ENCODE data around the gene RAET1G. TPM values are rescaled to one million over a fixed set of nuclear protein-coding genes. Genes with fewer than 3 reads are reported as not detected.

RAET1G gene
- total and polyA plus RNA-seq, 9 of the 15 experiments (the other 6 are each of a cell fraction or from before 2014, with no cell fraction given), result 0.11 TPM; not detected in 8

DNA sequence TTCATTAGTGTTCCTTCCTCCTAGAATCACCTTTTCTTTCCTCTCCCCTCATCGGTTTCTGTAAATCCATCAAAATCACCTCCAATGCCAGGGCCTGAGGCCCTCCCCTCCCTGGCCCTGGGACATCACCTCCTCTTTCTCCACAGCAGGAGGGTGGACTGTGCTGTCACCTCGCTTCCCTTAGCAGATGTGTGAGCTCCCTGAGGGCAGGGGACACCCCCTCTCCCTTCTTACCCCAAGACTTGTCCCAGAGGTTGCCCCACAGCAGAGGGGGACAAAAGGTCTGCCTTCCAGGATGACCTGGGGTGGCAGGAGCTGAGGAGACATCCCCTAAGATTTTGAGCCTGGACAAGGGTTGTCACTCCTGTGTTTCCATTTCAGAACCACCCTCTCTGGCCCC is 46.7 kb upstream of the RAET1G start (continued):
- TF ChIP-seq, protein P1, sequence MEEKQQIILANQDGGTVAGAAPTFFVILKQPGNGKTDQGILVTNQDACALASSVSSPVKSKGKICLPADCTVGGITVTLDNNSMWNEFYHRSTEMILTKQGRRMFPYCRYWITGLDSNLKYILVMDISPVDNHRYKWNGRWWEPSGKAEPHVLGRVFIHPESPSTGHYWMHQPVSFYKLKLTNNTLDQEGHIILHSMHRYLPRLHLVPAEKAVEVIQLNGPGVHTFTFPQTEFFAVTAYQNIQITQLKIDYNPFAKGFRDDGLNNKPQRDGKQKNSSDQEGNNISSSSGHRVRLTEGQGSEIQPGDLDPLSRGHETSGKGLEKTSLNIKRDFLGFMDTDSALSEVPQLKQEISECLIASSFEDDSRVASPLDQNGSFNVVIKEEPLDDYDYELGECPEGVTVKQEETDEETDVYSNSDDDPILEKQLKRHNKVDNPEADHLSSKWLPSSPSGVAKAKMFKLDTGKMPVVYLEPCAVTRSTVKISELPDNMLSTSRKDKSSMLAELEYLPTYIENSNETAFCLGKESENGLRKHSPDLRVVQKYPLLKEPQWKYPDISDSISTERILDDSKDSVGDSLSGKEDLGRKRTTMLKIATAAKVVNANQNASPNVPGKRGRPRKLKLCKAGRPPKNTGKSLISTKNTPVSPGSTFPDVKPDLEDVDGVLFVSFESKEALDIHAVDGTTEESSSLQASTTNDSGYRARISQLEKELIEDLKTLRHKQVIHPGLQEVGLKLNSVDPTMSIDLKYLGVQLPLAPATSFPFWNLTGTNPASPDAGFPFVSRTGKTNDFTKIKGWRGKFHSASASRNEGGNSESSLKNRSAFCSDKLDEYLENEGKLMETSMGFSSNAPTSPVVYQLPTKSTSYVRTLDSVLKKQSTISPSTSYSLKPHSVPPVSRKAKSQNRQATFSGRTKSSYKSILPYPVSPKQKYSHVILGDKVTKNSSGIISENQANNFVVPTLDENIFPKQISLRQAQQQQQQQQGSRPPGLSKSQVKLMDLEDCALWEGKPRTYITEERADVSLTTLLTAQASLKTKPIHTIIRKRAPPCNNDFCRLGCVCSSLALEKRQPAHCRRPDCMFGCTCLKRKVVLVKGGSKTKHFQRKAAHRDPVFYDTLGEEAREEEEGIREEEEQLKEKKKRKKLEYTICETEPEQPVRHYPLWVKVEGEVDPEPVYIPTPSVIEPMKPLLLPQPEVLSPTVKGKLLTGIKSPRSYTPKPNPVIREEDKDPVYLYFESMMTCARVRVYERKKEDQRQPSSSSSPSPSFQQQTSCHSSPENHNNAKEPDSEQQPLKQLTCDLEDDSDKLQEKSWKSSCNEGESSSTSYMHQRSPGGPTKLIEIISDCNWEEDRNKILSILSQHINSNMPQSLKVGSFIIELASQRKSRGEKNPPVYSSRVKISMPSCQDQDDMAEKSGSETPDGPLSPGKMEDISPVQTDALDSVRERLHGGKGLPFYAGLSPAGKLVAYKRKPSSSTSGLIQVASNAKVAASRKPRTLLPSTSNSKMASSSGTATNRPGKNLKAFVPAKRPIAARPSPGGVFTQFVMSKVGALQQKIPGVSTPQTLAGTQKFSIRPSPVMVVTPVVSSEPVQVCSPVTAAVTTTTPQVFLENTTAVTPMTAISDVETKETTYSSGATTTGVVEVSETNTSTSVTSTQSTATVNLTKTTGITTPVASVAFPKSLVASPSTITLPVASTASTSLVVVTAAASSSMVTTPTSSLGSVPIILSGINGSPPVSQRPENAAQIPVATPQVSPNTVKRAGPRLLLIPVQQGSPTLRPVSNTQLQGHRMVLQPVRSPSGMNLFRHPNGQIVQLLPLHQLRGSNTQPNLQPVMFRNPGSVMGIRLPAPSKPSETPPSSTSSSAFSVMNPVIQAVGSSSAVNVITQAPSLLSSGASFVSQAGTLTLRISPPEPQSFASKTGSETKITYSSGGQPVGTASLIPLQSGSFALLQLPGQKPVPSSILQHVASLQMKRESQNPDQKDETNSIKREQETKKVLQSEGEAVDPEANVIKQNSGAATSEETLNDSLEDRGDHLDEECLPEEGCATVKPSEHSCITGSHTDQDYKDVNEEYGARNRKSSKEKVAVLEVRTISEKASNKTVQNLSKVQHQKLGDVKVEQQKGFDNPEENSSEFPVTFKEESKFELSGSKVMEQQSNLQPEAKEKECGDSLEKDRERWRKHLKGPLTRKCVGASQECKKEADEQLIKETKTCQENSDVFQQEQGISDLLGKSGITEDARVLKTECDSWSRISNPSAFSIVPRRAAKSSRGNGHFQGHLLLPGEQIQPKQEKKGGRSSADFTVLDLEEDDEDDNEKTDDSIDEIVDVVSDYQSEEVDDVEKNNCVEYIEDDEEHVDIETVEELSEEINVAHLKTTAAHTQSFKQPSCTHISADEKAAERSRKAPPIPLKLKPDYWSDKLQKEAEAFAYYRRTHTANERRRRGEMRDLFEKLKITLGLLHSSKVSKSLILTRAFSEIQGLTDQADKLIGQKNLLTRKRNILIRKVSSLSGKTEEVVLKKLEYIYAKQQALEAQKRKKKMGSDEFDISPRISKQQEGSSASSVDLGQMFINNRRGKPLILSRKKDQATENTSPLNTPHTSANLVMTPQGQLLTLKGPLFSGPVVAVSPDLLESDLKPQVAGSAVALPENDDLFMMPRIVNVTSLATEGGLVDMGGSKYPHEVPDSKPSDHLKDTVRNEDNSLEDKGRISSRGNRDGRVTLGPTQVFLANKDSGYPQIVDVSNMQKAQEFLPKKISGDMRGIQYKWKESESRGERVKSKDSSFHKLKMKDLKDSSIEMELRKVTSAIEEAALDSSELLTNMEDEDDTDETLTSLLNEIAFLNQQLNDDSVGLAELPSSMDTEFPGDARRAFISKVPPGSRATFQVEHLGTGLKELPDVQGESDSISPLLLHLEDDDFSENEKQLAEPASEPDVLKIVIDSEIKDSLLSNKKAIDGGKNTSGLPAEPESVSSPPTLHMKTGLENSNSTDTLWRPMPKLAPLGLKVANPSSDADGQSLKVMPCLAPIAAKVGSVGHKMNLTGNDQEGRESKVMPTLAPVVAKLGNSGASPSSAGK (IDR thresholded peaks at IDR 0.05), result no peak
- no peak for TF ChIP-seq SAP30 (IDR thresholded peaks at IDR 0.05; ENCODE audit: borderline replicate concordance, insufficient read depth, low read depth, low read length, poor library complexity, severe bottlenecking)
- no peak for TF ChIP-seq ZNF584 (CRISPR knock-in tag; IDR thresholded peaks at IDR 0.05; ENCODE audit: low read depth)
- TF ChIP-seq, protein P2, sequence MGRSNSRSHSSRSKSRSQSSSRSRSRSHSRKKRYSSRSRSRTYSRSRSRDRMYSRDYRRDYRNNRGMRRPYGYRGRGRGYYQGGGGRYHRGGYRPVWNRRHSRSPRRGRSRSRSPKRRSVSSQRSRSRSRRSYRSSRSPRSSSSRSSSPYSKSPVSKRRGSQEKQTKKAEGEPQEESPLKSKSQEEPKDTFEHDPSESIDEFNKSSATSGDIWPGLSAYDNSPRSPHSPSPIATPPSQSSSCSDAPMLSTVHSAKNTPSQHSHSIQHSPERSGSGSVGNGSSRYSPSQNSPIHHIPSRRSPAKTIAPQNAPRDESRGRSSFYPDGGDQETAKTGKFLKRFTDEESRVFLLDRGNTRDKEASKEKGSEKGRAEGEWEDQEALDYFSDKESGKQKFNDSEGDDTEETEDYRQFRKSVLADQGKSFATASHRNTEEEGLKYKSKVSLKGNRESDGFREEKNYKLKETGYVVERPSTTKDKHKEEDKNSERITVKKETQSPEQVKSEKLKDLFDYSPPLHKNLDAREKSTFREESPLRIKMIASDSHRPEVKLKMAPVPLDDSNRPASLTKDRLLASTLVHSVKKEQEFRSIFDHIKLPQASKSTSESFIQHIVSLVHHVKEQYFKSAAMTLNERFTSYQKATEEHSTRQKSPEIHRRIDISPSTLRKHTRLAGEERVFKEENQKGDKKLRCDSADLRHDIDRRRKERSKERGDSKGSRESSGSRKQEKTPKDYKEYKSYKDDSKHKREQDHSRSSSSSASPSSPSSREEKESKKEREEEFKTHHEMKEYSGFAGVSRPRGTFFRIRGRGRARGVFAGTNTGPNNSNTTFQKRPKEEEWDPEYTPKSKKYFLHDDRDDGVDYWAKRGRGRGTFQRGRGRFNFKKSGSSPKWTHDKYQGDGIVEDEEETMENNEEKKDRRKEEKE (IDR thresholded peaks at IDR 0.05; ENCODE audit: borderline replicate concordance in 1 of 2, control insufficient read depth in 1 of 2, low read depth in 2 of 2, low read length in 1 of 2), result no peak
- no peak for TF ChIP-seq LARP7 (IDR thresholded peaks at IDR 0.05)
- TF ChIP-seq PHTF2 (CRISPR knock-in tag; IDR thresholded peaks at IDR 0.05), result no peak
- TF ChIP-seq TCF7 (IDR thresholded peaks at IDR 0.05; ENCODE audit: borderline replicate concordance), result no peak
- TF ChIP-seq RBM14 (IDR thresholded peaks at IDR 0.05; ENCODE audit: borderline replicate concordance, insufficient read depth, low read depth, low read length), result no peak
- no peak for TF ChIP-seq PHB (CRISPR knock-in tag; IDR thresholded peaks at IDR 0.05)
- no peak for TF ChIP-seq RB1 (IDR thresholded peaks at IDR 0.05; ENCODE audit: low read depth)
- TF ChIP-seq, protein P3, sequence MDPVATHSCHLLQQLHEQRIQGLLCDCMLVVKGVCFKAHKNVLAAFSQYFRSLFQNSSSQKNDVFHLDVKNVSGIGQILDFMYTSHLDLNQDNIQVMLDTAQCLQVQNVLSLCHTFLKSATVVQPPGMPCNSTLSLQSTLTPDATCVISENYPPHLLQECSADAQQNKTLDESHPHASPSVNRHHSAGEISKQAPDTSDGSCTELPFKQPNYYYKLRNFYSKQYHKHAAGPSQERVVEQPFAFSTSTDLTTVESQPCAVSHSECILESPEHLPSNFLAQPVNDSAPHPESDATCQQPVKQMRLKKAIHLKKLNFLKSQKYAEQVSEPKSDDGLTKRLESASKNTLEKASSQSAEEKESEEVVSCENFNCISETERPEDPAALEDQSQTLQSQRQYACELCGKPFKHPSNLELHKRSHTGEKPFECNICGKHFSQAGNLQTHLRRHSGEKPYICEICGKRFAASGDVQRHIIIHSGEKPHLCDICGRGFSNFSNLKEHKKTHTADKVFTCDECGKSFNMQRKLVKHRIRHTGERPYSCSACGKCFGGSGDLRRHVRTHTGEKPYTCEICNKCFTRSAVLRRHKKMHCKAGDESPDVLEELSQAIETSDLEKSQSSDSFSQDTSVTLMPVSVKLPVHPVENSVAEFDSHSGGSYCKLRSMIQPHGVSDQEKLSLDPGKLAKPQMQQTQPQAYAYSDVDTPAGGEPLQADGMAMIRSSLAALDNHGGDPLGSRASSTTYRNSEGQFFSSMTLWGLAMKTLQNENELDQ (CRISPR knock-in tag; IDR thresholded peaks at IDR 0.05; ENCODE audit: borderline replicate concordance), result no peak
